Erythroblast (primary cell): ENCODE data around the gene HS3ST4.

Source experiments
- DNase-seq, 2 experiments: peaks; one replicate each; lab custom pipeline; 2025; lab: John Stamatoyannopoulos, UW
- GATA1 ChIP-seq: IDR thresholded peaks from 2 replicates; pipeline ENCODE4 v1.6.1; 2011; ENCODE audit warnings: low read depth, mild to moderate bottlenecking, control low read depth, low read length, moderate library complexity
- POLR2A ChIP-seq: IDR thresholded peaks from 2 replicates; pipeline ENCODE4 v1.6.1; 2011; ENCODE audit warnings: mild to moderate bottlenecking, low read length

The HS3ST4 gene

GRCh38 chr16:25868706-25869370 is 177.1 kb downstream of the HS3ST4 start:
- no peak for DNase-seq
- TF ChIP-seq POLR2A (no peak), GATA1 (no peak)

GRCh38 chr16:25872369-25873070 is 180.8 kb downstream of the HS3ST4 start:
- TF ChIP-seq POLR2A (no peak), GATA1 (no peak)
- no peak for DNase-seq

- TF ChIP-seq POLR2A (no peak), GATA1 (no peak)
Measured at GRCh38 chr16:25874196-25874595, 182.4 kb downstream of the HS3ST4 start.

GRCh38 chr16:25875956-25876598 is 184.3 kb downstream of the HS3ST4 start:
- TF ChIP-seq GATA1 (no peak), POLR2A (no peak)
- no peak for DNase-seq

More at GRCh38 chr16:25874196-25874595, 182.4 kb downstream of the HS3ST4 start:
- no peak for DNase-seq

- TF ChIP-seq GATA1 (no peak), POLR2A (no peak)
- no peak for DNase-seq
Measured at GRCh38 chr16:25877103-25877502, 185.3 kb downstream of the HS3ST4 start.

GRCh38 chr16:25886598-25886997 is 194.8 kb downstream of the HS3ST4 start:
- no peak for DNase-seq
- TF ChIP-seq POLR2A (no peak), GATA1 (no peak)

- TF ChIP-seq POLR2A = no peak
- TF ChIP-seq GATA1 = no peak
- DNase-seq = no peak
Measured at GRCh38 chr16:25888868-25889267, 197.1 kb downstream of the HS3ST4 start.

GRCh38 chr16:25893332-25893731 is 201.6 kb downstream of the HS3ST4 start:
- TF ChIP-seq POLR2A (no peak), GATA1 (no peak)
- DNase-seq = no peak

GRCh38 chr16:25894093-25894492 is 202.3 kb downstream of the HS3ST4 start:
- no peak for TF ChIP-seq GATA1
- TF ChIP-seq POLR2A = no peak
- no peak for DNase-seq

- DNase-seq = no peak
- TF ChIP-seq POLR2A = no peak
- no peak for TF ChIP-seq GATA1
Measured at GRCh38 chr16:25895380-25895779, 203.6 kb downstream of the HS3ST4 start.

- TF ChIP-seq POLR2A = no peak
- no peak for TF ChIP-seq GATA1
- DNase-seq = no peak
Measured at GRCh38 chr16:25896411-25896810, 204.7 kb downstream of the HS3ST4 start.

- no peak for DNase-seq
- no peak for TF ChIP-seq POLR2A
- no peak for TF ChIP-seq GATA1
Measured at GRCh38 chr16:25897702-25898101, 205.9 kb downstream of the HS3ST4 start.

- no peak for TF ChIP-seq POLR2A
- no peak for TF ChIP-seq GATA1
- DNase-seq = no peak
Measured at GRCh38 chr16:25905810-25906209, 214.1 kb downstream of the HS3ST4 start.

- DNase-seq = no peak
- TF ChIP-seq POLR2A (no peak), GATA1 (no peak)
Measured at GRCh38 chr16:25910971-25911370, 219.2 kb downstream of the HS3ST4 start.
